H1 (cell line): ENCODE data around the gene FOXO1. TPM values are rescaled to one million over a fixed set of nuclear protein-coding genes. Genes with fewer than 3 reads are reported as not detected.

Source experiments
- CTCF ChIA-PET: fragments of 300-600 bp; sonication (Branson Sonifier 250); formaldehyde crosslinking; loops from one replicate; lab custom pipeline; 2021; ENCODE audit not compliant: partially characterized antibody; lab: Charles Lee
- POLR2A ChIA-PET: fragments of 300-600 bp; sonication (Branson Sonifier 250); formaldehyde crosslinking; loops from one replicate; lab custom pipeline; 2021; ENCODE audit warnings: inconsistent platforms; ENCODE audit not compliant: partially characterized antibody; lab: Charles Lee
- DNase-seq, 2 experiments: peaks; one replicate each; pipeline versions ENCODE4 v3.0.0 to v3.0.0-alpha.2; 2010 to 2022; ENCODE audit warnings: low spot score in 2 of 2, low read depth in 1 of 2, mixed read lengths in 1 of 2
- FAIRE-seq: peaks from 2 replicates; lab custom pipeline; 2011; peaks lifted over from hg19 to GRCh38; lab: Jason Lieb, UNC
- H2AFZ ChIP-seq: 2 replicates; pipeline ENCODE4 v1.8.1; 2012; ENCODE audit warnings: low read length, inconsistent platforms
- H2AK5ac ChIP-seq: 2 replicates; pipeline ENCODE4 v1.6.1; 2013; ENCODE audit warnings: low read depth, low read length
- H2BK120ac ChIP-seq: replicated peaks from 2 replicates; pipeline ENCODE3; 2013; ENCODE audit warnings: low read depth, low read length, inconsistent platforms
- H2BK12ac ChIP-seq: 2 replicates; pipeline ENCODE4 v1.6.1; 2013; ENCODE audit warnings: low read depth, low read length
- H2BK15ac ChIP-seq: 2 replicates; pipeline ENCODE4 v1.6.1; 2013; ENCODE audit warnings: low read length
- H2BK20ac ChIP-seq: 2 replicates; pipeline ENCODE4 v1.6.1; 2013; ENCODE audit warnings: low read length
- H2BK5ac ChIP-seq: 2 replicates; pipeline ENCODE4 v1.6.1; 2013; ENCODE audit warnings: low read depth, low read length
- H3K14ac ChIP-seq: 2 replicates; pipeline ENCODE4 v1.6.1; 2013; ENCODE audit warnings: inconsistent platforms; ENCODE audit not compliant: insufficient read length
- H3K18ac ChIP-seq: 2 replicates; pipeline ENCODE4 v1.6.1; 2013; ENCODE audit warnings: low read length; ENCODE audit errors: extremely low read depth
- H3K23ac ChIP-seq: 2 replicates; pipeline ENCODE4 v1.6.1; 2013; ENCODE audit warnings: inconsistent platforms; ENCODE audit not compliant: insufficient read length
- H3K23me2 ChIP-seq: 2 replicates; pipeline ENCODE4 v1.6.1; 2013; ENCODE audit warnings: low read depth, low read length
- H3K27ac ChIP-seq: 2 replicates; pipeline ENCODE4 v1.6.1; 2011; ENCODE audit warnings: low read depth, low read length, inconsistent platforms
- H3K27me3 ChIP-seq, 4 experiments: replicated peaks in 1 of 4; 1 replicate in 1 of 4; 2 replicates in 3 of 4; pipeline versions ENCODE4 v1.6.1 to v1.8.1; 2011 to 2013; ENCODE audit warnings: low read length in 3 of 4, mild to moderate bottlenecking in 3 of 4, inconsistent platforms in 2 of 4, mixed read lengths in 2 of 4, moderate library complexity in 1 of 4; ENCODE audit not compliant: control insufficient read depth in 3 of 4, insufficient read depth in 3 of 4; ENCODE audit errors: extremely low read depth in 1 of 4
- H3K36me3 ChIP-seq, 4 experiments: 2 replicates each; pipeline versions ENCODE4 v1.6.1 to v1.8.1; 2011 to 2013; ENCODE audit warnings: mild to moderate bottlenecking in 4 of 4, low read length in 3 of 4, moderate library complexity in 2 of 4, control low read depth in 1 of 4, inconsistent platforms in 1 of 4; ENCODE audit not compliant: insufficient read depth in 4 of 4, control insufficient read depth in 2 of 4
- H3K4ac ChIP-seq: replicated peaks from 2 replicates; pipeline ENCODE3; 2013; ENCODE audit warnings: low read length, low read depth, mixed read lengths, inconsistent platforms; ENCODE audit not compliant: insufficient read length
- H3K4me1 ChIP-seq, 4 experiments: replicated peaks in 1 of 4; 1 replicate in 1 of 4; 2 replicates in 3 of 4; pipeline versions ENCODE4 v1.6.1 to v1.8.1; 2011 to 2013; ENCODE audit warnings: low read length in 3 of 4, inconsistent platforms in 2 of 4, mixed read lengths in 1 of 4; ENCODE audit not compliant: insufficient read depth in 4 of 4, control insufficient read depth in 3 of 4
- H3K4me2 ChIP-seq, 2 experiments: 2 replicates each; pipeline versions ENCODE4 v1.6.1 to v1.8.1; 2011 to 2013; ENCODE audit warnings: low read depth in 2 of 2, low read length in 2 of 2, control low read depth in 1 of 2, inconsistent platforms in 1 of 2, mild to moderate bottlenecking in 1 of 2; ENCODE audit not compliant: insufficient read depth in 1 of 2
- H3K4me3 ChIP-seq, 4 experiments: fragments of 200-600, 300-600 bp in 1 of 4; sonication (generic), shearing (Covaris generic), sonication (Bioruptor Twin) in 1 of 4; 2 replicates each; pipeline versions ENCODE4 v1.5.1 to v1.8.1; 2011 to 2016; ENCODE audit warnings: low read length in 4 of 4, low read depth in 3 of 4, control low read depth in 2 of 4, inconsistent platforms in 2 of 4, mild to moderate bottlenecking in 2 of 4, mixed read lengths in 1 of 4, moderate library complexity in 1 of 4; ENCODE audit not compliant: insufficient read depth in 2 of 4; ENCODE audit errors: extremely low read depth in 1 of 4
- H3K56ac ChIP-seq: replicated peaks from 2 replicates; pipeline ENCODE3; 2013; ENCODE audit warnings: low read depth, mild to moderate bottlenecking, mixed read lengths, low read length, inconsistent platforms; ENCODE audit not compliant: insufficient read length
- H3K79me1 ChIP-seq: 2 replicates; pipeline ENCODE4 v1.6.1; 2013; ENCODE audit warnings: low read depth, low read length, control low read depth
- H3K79me2 ChIP-seq, 2 experiments: 2 replicates each; pipeline versions ENCODE4 v1.6.1 to v1.8.1; 2012 to 2013; ENCODE audit warnings: low read length in 2 of 2, mild to moderate bottlenecking in 2 of 2, inconsistent platforms in 1 of 2; ENCODE audit not compliant: insufficient read depth in 2 of 2, control insufficient read depth in 1 of 2
- H3K9ac ChIP-seq, 4 experiments: replicated peaks in 1 of 4; 1 replicate in 1 of 4; 2 replicates in 3 of 4; pipeline versions ENCODE4 v1.6.1 to v1.8.1; 2011 to 2013; ENCODE audit warnings: low read depth in 3 of 4, low read length in 3 of 4, control low read depth in 2 of 4, mild to moderate bottlenecking in 2 of 4, moderate library complexity in 2 of 4, inconsistent platforms in 1 of 4; ENCODE audit errors: extremely low read depth in 1 of 4
- H3K9me3 ChIP-seq, 2 experiments: 2 replicates each; pipeline versions ENCODE4 v1.6.1 to v1.8.1; 2012 to 2013; ENCODE audit warnings: mild to moderate bottlenecking in 2 of 2, moderate library complexity in 2 of 2, control low read depth in 1 of 2, inconsistent platforms in 1 of 2, low read depth in 1 of 2, low read length in 1 of 2, mixed read lengths in 1 of 2; ENCODE audit not compliant: insufficient read depth in 2 of 2
- H4K20me1 ChIP-seq, 2 experiments: replicated peaks in 1 of 2; 2 replicates each; pipeline versions ENCODE3 to v1.8.1; 2011 to 2013; ENCODE audit warnings: inconsistent platforms in 2 of 2, low read length in 2 of 2, mild to moderate bottlenecking in 1 of 2; ENCODE audit not compliant: insufficient read depth in 2 of 2, control insufficient read depth in 1 of 2
- H4K5ac ChIP-seq: 2 replicates; pipeline ENCODE4 v1.6.1; 2013; ENCODE audit warnings: low read length, low read depth, mixed read lengths, inconsistent platforms; ENCODE audit not compliant: insufficient read length
- H4K8ac ChIP-seq: 2 replicates; pipeline ENCODE4 v1.8.0; 2013; ENCODE audit warnings: mild to moderate bottlenecking, moderate library complexity, low read length, inconsistent platforms; ENCODE audit not compliant: insufficient read depth; ENCODE audit errors: extremely low read depth
- H4K91ac ChIP-seq: replicated peaks from 2 replicates; pipeline ENCODE3; 2013; ENCODE audit warnings: low read length, mixed read lengths, inconsistent platforms; ENCODE audit not compliant: insufficient read length
- JUND ChIP-seq: IDR thresholded peaks from 2 replicates; pipeline ENCODE4 v1.6.1; 2011; ENCODE audit warnings: mild to moderate bottlenecking, improper control_type of control experiment, low read length
- WGBS, 2 experiments: shearing (Covaris generic) in 1 of 2; methylation state at CpG; one replicate each; pipeline versions ENCODE4 v1.1.6 to v1.1.7; 2013 to 2015; ENCODE audit warnings: low lambda C conversion rate in 2 of 2, mixed read lengths in 2 of 2, inconsistent platforms in 1 of 2, low coverage in 1 of 2, missing lambda C conversion rate in 1 of 2; ENCODE audit not compliant: insufficient replicate concordance in 2 of 2, insufficient coverage in 1 of 2, insufficient read length in 1 of 2; ENCODE audit errors: extremely low coverage in 1 of 2, missing lambda C conversion rate in 1 of 2; 5-methylcytosine and 5-hydroxymethylcytosine counted together
- polyA plus RNA-seq, 7 experiments: library from polyadenylated mRNA; depleted of rRNA in 3 of 7; stranded (reverse) in 5 of 7; unstranded in 2 of 7; fragments of >200 nt in 5 of 7; fragments of 200-250 nt in 2 of 7; gene quantifications; 1 replicate in 5 of 7; 2 replicates in 1 of 7; 4 replicates in 1 of 7; pipeline versions ENCODE4 v1.2.1 to v1.2.3, GENCODE V29; 2011 to 2013; ENCODE audit warnings: missing spikeins in 2 of 7, mixed read lengths in 2 of 7
- total RNA-seq: library from RNA; stranded (reverse); fragmentation: NEBNext Ultra II Directional; extraction: Animal tissue kit (Norgen Biotek cat#: 25700); gene quantifications from 2 replicates; pipeline ENCODE4 v1.2.1, GENCODE V29; 2021

FOXO1 gene
- total and polyA plus RNA-seq, 2 of the 8 experiments (the other 6 are each of a cell fraction or from before 2014, with no cell fraction given) = 35.3 to 56.9 TPM

GRCh38 chr13:40615619-40616018 lies 50.8 kb downstream of the FOXO1 start:
- Histone ChIP-seq H4K5ac (no peak overlapping the region), H3K23ac (no peak overlapping the region), H3K79me1 (peaks cover 16% of the 10 kb centered on the region), H3K4me3 (no peak overlapping the region), H4K8ac (no peak overlapping the region), H3K18ac (no peak overlapping the region; the same call in 1 of the 2 replicates), H2BK120ac (no peak overlapping the region), H3K56ac (no peak overlapping the region), H3K79me2 (peaks cover 33 to 99% of the 10 kb centered on the region in 2 experiments; a peak in 3 of 4 replicates), H3K9ac (no peak overlapping the region), H3K27me3 (no peaks in the 10 kb centered on the region), H4K20me1 (peaks cover 36 to 42% of the 10 kb centered on the region in 2 experiments), H2BK20ac (no peak overlapping the region), H3K4ac (no peak overlapping the region), H3K4me1 (peaks cover 5 to 32% (median 19%) of the 10 kb centered on the region in 4 experiments; a peak in 6 of 7 replicates), H3K36me3 (0 out of 8 replicates have a peak, but pooled peaks cover 0 to 5% (median 0%) of the 10 kb centered on the region in 4 experiments), H2BK12ac (no peak overlapping the region), H3K14ac (no peak overlapping the region), H2BK5ac (peak overlapping the region; percentile 15; the same call in 1 of the 2 replicates), H2BK15ac (no peak overlapping the region), H3K23me2 (no peaks in the 10 kb centered on the region), H3K4me2 (no peak overlapping the region), H3K27ac (no peak overlapping the region), H2AK5ac (no peak overlapping the region), H3K9me3 (no peaks in the 10 kb centered on the region), H4K91ac (no peak overlapping the region), H2AFZ (no peak overlapping the region)
- ChIA-PET POLR2A (interaction anchor here (1.4 kb wide), 1 partner anchor 9 kb away, joined by 3 read pairs; no protein-coding TSS in a partner anchor), CTCF (interaction anchor here (0.9 kb wide), 1 partner anchor 25 kb away, joined by 3 read pairs; no protein-coding TSS in a partner anchor)
- DNase-seq (no peak), FAIRE-seq (no peak)
- WGBS, 2 experiments = 76% methylated on average over 7 of the region's 7 CpGs; no CpG with 5 or more reads in 1 of the 2 experiments
- no peak for TF ChIP-seq JUND
